DOHH2 (cell line): ENCODE results near the gene COX19.

Experiments used
- H3F3A ChIP-seq: fragments of 200-600 bp; sonication (generic), shearing (Covaris generic); 2 replicates; pipeline ENCODE4 v1.6.0; 2016; ENCODE audit warnings: antibody characterized with exemption, mild to moderate bottlenecking; ENCODE audit not compliant: control insufficient read depth, insufficient read depth
- H3K27ac ChIP-seq: fragments of 200-600 bp; sonication (generic); 2 replicates; pipeline ENCODE4 v1.5.1; 2014; ENCODE audit warnings: low read depth, mild to moderate bottlenecking, low read length, moderate library complexity
- H3K27me3 ChIP-seq: fragments of 200-600 bp; sonication (generic); 2 replicates; pipeline ENCODE4 v1.6.1; 2014; ENCODE audit warnings: mild to moderate bottlenecking, low read length, mixed read lengths; ENCODE audit not compliant: control insufficient read depth
- H3K36me3 ChIP-seq: fragments of 200-600 bp; sonication (generic); 2 replicates; pipeline ENCODE4 v1.6.1; 2014; ENCODE audit warnings: mild to moderate bottlenecking, low read length, moderate library complexity, mixed read lengths; ENCODE audit not compliant: control insufficient read depth
- H3K4me1 ChIP-seq: fragments of 200-600 bp; sonication (generic); 2 replicates; pipeline ENCODE4 v1.6.1; 2014; ENCODE audit warnings: mild to moderate bottlenecking, low read length, mixed read lengths; ENCODE audit not compliant: control insufficient read depth
- H3K4me2 ChIP-seq: fragments of 200-600 bp; sonication (generic); 2 replicates; pipeline ENCODE4 v1.6.0; 2014; ENCODE audit warnings: mild to moderate bottlenecking, low read length, moderate library complexity
- H3K4me3 ChIP-seq: fragments of 200-600 bp; sonication (generic); 2 replicates; pipeline ENCODE4 v1.5.1; 2014; ENCODE audit warnings: mild to moderate bottlenecking, low read length, mixed read lengths
- H3K79me2 ChIP-seq: fragments of 200-600 bp; sonication (generic); 2 replicates; pipeline ENCODE4 v1.6.1; 2014; ENCODE audit warnings: mild to moderate bottlenecking, low read length, mixed read lengths; ENCODE audit not compliant: control insufficient read depth
- H3K9me2 ChIP-seq: fragments of 200-600 bp; sonication (generic); replicated peaks from 2 replicates; pipeline ENCODE4 v1.6.1; 2014; ENCODE audit warnings: mild to moderate bottlenecking, low read length, mixed read lengths; ENCODE audit not compliant: control insufficient read depth
- H3K9me3 ChIP-seq: fragments of 200-600 bp; sonication (generic); 2 replicates; pipeline ENCODE4 v1.6.1; 2014; ENCODE audit warnings: antibody characterized with exemption, low read length, mixed read lengths; ENCODE audit not compliant: control insufficient read depth, insufficient read depth
- H4K20me1 ChIP-seq: fragments of 200-600 bp; sonication (generic); 2 replicates; pipeline ENCODE4 v1.6.0; 2014; ENCODE audit warnings: low read depth, mild to moderate bottlenecking, antibody characterized with exemption, low read length, moderate library complexity; ENCODE audit not compliant: control insufficient read depth, insufficient read depth
- EZH2phosphoT487 ChIP-seq: fragments of 200-600 bp; sonication (generic); IDR thresholded peaks from 2 replicates; pipeline ENCODE4 v1.6.1; 2017; ENCODE audit warnings: borderline replicate concordance, mild to moderate bottlenecking, antibody characterized with exemption, low read length, moderate library complexity, mixed read lengths
- TF ChIP-seq, protein P1 (sequence below): fragments of 200-600 bp; sonication (generic); IDR thresholded peaks from one replicate; pipeline ENCODE4 v1.5.1; 2014; ENCODE audit warnings: antibody characterized with exemption, mild to moderate bottlenecking, low read depth, low read length; ENCODE audit not compliant: poor library complexity, severe bottlenecking

COX19 gene

DNA sequence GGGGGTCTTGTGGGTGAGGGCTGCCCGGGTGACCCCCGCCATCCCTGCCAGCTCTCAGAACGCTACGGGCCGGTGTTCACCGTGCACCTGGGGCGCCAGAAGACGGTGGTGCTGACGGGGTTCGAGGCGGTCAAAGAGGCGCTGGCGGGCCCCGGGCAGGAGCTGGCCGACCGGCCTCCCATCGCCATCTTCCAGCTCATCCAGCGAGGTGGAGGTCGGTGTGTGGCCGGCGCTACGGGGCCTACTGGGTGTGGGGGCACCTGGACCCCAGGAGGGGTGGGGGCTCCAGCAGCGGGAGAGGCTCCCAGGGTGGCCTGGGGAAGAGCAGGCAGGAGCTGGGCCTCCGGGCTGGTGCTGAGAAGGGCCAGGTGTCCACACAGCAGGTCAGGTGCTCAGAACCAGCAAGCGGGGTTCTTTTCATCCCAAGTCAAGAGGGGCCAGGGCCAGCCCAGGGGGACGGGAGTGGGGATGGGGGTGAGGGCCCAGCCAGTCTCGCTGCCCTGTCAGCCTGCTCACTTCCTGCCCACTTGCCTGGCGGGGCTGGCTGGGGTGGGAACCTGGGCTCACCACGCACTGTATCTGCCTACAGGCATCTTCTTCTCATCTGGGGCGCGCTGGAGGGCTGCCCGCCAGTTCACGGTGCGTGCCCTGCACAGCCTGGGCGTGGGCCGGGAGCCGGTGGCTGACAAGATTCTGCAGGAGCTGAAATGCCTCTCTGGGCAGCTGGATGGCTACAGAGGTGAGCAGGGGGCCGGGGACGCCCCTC lies 9.2 kb upstream of the COX19 start:
- TF ChIP-seq, protein P1, sequence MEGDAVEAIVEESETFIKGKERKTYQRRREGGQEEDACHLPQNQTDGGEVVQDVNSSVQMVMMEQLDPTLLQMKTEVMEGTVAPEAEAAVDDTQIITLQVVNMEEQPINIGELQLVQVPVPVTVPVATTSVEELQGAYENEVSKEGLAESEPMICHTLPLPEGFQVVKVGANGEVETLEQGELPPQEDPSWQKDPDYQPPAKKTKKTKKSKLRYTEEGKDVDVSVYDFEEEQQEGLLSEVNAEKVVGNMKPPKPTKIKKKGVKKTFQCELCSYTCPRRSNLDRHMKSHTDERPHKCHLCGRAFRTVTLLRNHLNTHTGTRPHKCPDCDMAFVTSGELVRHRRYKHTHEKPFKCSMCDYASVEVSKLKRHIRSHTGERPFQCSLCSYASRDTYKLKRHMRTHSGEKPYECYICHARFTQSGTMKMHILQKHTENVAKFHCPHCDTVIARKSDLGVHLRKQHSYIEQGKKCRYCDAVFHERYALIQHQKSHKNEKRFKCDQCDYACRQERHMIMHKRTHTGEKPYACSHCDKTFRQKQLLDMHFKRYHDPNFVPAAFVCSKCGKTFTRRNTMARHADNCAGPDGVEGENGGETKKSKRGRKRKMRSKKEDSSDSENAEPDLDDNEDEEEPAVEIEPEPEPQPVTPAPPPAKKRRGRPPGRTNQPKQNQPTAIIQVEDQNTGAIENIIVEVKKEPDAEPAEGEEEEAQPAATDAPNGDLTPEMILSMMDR, result no peak
- TF ChIP-seq EZH2phosphoT487, result no peak
- Histone ChIP-seq H3K27ac (no peak overlapping the region), H4K20me1 (no peaks in the 10 kb centered on the region), H3K9me3 (no peaks in the 10 kb centered on the region), H3K36me3 (no peaks in the 10 kb centered on the region), H3K79me2 (no peaks in the 10 kb centered on the region), H3K9me2 (no peaks in the 10 kb centered on the region), H3K27me3 (peaks cover 10% of the 10 kb centered on the region), H3K4me1 (peaks cover 48% of the 10 kb centered on the region), H3K4me3 (no peak overlapping the region), H3K4me2 (no peak overlapping the region), H3F3A (peaks cover 3% of the 10 kb centered on the region; the same call in 1 of the 2 replicates)

GRCh38 chr7:983616-984071 lies 8.3 kb upstream of the COX19 start:
- H3K27ac ChIP-seq, result no peak overlapping the region
- peaks cover 7% of the 10 kb centered on the region for H3F3A ChIP-seq
- H3K4me3 ChIP-seq, result no peak overlapping the region
- H4K20me1 ChIP-seq, result no peaks in the 10 kb centered on the region
- no peaks in the 10 kb centered on the region for H3K9me2 ChIP-seq
- peaks cover 10% of the 10 kb centered on the region for H3K27me3 ChIP-seq
- no peaks in the 10 kb centered on the region for H3K36me3 ChIP-seq
- H3K79me2 ChIP-seq, result no peaks in the 10 kb centered on the region
- TF ChIP-seq, protein P1, result no peak
- TF ChIP-seq EZH2phosphoT487, result no peak
- H3K4me1 ChIP-seq, result peaks cover 57% of the 10 kb centered on the region
- H3K4me2 ChIP-seq, result no peak overlapping the region
- H3K9me3 ChIP-seq, result no peaks in the 10 kb centered on the region

- H3K79me2 ChIP-seq, result no peaks in the 10 kb centered on the region
- H3K27me3 ChIP-seq, result peaks cover 10% of the 10 kb centered on the region
- peaks cover 62% of the 10 kb centered on the region for H3K4me1 ChIP-seq
- no peaks in the 10 kb centered on the region for H3K9me2 ChIP-seq
- H3K4me3 ChIP-seq, result no peak within 1 kb of the TSS
- H3K9me3 ChIP-seq, result no peaks in the 10 kb centered on the region
- H3F3A ChIP-seq, result peaks cover 7% of the 10 kb centered on the region
- TF ChIP-seq EZH2phosphoT487, result no peak
- TF ChIP-seq, protein P1, result no peak
- H4K20me1 ChIP-seq, result no peaks in the 10 kb centered on the region
- no peak within 1 kb of the TSS for H3K27ac ChIP-seq
- no peak within 1 kb of the TSS for H3K4me2 ChIP-seq
- H3K36me3 ChIP-seq, result no peaks in the 10 kb centered on the region
Observed at GRCh38 chr7:983004-983615, 7.8 kb upstream of the COX19 start, which contains the start of gene CYP2W1. CYP2W1 (plus strand) TSS chr7:983181; CDS start chr7:983212, 31 bp downstream.
